RWPE1 (cell line): ENCODE measurements around the gene CYP2F1.
"Not testable (repeated sequence)": the region's sequence is repeated elsewhere in the genome, so short reads cannot be mapped to it uniquely, and the experiment has no call there.

Source experiments
- CTCF ChIA-PET: fragments of 350-600 bp; sonication (Branson Sonifier 250); formaldehyde crosslinking; extraction: SDS; loops from one replicate; lab custom pipeline; 2021; lab: Yijun Ruan, JAX
- POLR2A ChIA-PET: fragments of 400-600 bp; formaldehyde crosslinking; extraction: SDS; loops from one replicate; lab custom pipeline; 2020; ENCODE audit warnings: antibody characterized with exemption; ENCODE audit not compliant: low non-redundant PET; lab: Yijun Ruan, JAX
- DNase-seq: peaks from one replicate; pipeline ENCODE4 v3.0.0; 2012; ENCODE audit warnings: low spot score
- H3K27ac ChIP-seq: fragments of 450-650 bp; 2 replicates; pipeline ENCODE4 v1.5.1; 2017
- CTCF ChIP-seq: fragments of 450-650 bp; conservative IDR thresholded peaks from 2 replicates; pipeline ENCODE4 v1.5.1; 2017; ENCODE audit warnings: low read depth, mild to moderate bottlenecking

CYP2F1 gene

GRCh38 chr19:41089959-41090358, 24.3 kb upstream of the CYP2F1 start:
- TF ChIP-seq CTCF: no peak
- ChIA-PET CTCF (no interaction called here), POLR2A (no interaction called here)
- no peak overlapping the region for H3K27ac ChIP-seq
- no peak for DNase-seq

GRCh38 chr19:41095703-41096102, 18.5 kb upstream of the CYP2F1 start:
- ChIA-PET POLR2A (no interaction called here), CTCF (interaction anchor here (0.5 kb wide), 1 partner anchor 20 kb away, joined by 6 read pairs; no protein-coding TSS in a partner anchor)
- H3K27ac ChIP-seq: no peak overlapping the region
- TF ChIP-seq CTCF: no peak
- no peak for DNase-seq

- POLR2A ChIA-PET: no interaction called here
- CTCF ChIA-PET: interaction anchor here (0.5 to 0.6 kb wide), 3 partner anchors 28 to 917 kb away, joined by 3 to 4 read pairs (median 4); no protein-coding TSS in a partner anchor
- DNase-seq: no peak
- H3K27ac ChIP-seq: no peak overlapping the region
- no peak for TF ChIP-seq CTCF
These were observed 17.9 kb upstream of the CYP2F1 start for GRCh38 chr19:41096353-41096752.

- no peak overlapping the region for H3K27ac ChIP-seq
- POLR2A ChIA-PET: no interaction called here
- no peak for DNase-seq
- CTCF ChIA-PET: interaction anchor here (0.6 kb wide), 1 partner anchor 265 kb away, joined by 4 read pairs; no protein-coding TSS in a partner anchor
- TF ChIP-seq CTCF: no peak
These were observed 16.9 kb upstream of the CYP2F1 start for GRCh38 chr19:41097302-41097701.

GRCh38 chr19:41098762-41099161, 15.5 kb upstream of the CYP2F1 start:
- DNase-seq: no peak
- POLR2A ChIA-PET: no interaction called here
- no peak for TF ChIP-seq CTCF
- no peak overlapping the region for H3K27ac ChIP-seq
- CTCF ChIA-PET: no interaction called here

DNA sequence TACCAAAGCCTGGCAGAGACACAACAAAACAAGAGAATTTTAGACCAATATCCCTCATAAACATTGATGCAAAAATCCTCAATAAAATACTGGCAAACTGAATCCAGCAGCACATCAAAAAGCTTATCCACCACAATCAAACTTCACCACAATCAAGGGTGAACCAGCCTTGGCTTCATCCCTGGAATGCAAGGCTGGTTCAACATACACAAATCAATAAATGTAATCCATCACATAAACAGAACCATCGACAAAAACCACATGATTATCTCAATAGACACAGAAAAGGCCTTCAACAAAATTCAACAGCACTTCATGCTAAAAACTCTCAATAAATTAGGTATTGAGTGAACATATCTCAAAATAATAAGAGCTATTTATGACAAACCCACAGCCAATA, 12.0 kb upstream of the CYP2F1 start:
- CTCF ChIA-PET: interaction anchor here (0.7 kb wide), 1 partner anchor 651 kb away, joined by 3 read pairs; no protein-coding TSS in a partner anchor
- DNase-seq, H3K27ac ChIP-seq, POLR2A ChIA-PET: not testable (repeated sequence)

- no peak overlapping the region for H3K27ac ChIP-seq
- ChIA-PET POLR2A (no interaction called here), CTCF (no interaction called here)
- no peak for TF ChIP-seq CTCF
- no peak for DNase-seq
These were observed 8.1 kb upstream of the CYP2F1 start for GRCh38 chr19:41106177-41106576.
